Skin of body (tissue), 2 donors: ENCODE data around the gene ATP1A2. TPM values are rescaled to one million over a fixed set of nuclear protein-coding genes. Genes with fewer than 3 reads are reported as not detected.
"Not testable (repeated sequence)": the region's sequence is repeated elsewhere in the genome, so short reads cannot be mapped to it uniquely, and the experiment has no call there.

Source experiments
- DNase-seq: peaks from one replicate; lab custom pipeline; 2025; lab: John Stamatoyannopoulos, UW
- total RNA-seq: library from RNA; depleted of rRNA; stranded (reverse); fragments of >200 nt; gene quantifications from one replicate; pipeline ENCODE4 v1.2.3, GENCODE V29; 2014

The ATP1A2 gene
- total RNA-seq, 1 donor from 2014 or later: 20.7 TPM

- DNase-seq: no peak
Measured at GRCh38 chr1:160123726-160124125, 8.2 kb downstream of the ATP1A2 start.

DNA sequence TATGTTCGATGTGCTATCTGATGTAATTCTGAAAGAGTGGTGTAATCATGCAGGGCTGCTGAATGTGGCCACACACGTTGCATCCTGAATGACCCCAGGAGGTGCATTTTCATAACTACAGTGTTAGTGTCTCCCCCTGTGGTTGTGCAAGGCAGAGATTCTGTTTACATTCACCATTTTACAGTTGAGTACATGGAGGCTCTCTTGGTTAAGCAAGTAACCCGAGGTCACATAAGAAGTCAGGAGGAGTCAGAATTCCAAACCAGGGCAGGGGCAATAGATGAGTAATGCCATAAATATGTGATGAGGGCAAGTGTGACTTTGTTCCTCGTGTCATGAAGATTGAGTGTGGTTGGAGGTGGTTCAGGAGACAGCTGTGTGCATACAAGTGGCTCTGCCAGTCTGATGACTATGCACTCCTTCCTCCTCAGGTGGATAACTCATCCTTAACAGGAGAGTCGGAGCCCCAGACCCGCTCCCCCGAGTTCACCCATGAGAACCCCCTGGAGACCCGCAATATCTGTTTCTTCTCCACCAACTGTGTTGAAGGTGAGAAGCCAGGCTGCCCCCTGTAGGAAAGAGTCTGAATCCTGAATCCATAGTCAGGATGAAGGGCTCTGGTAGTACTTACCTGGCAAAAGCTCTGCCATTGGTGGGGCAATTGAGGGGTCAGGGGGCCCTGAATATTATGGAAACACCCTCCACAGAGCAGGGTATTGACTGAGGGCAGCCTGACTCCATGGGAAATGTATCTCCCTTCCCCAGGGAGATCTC, 9.3 kb downstream of the ATP1A2 start:
- no peak for DNase-seq

DNA sequence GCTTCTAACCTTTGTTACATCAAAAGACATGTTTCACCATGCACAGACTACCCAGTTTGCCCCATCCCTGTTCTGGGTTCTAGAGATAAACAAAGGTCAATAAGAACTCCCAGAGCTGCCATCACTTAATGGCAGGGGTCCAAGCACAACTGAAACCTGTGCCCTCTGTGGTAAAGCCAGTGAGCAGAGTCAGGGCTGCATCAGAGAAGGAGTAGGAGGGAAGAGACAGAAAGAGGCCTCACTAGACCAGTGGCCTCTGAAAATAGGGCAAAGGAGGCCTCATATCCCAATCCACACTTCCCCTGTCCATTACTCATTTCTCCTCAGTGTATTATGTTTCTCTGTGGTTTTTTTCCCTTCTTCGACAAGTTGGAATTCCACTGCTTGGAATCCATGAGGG, 10.2 kb downstream of the ATP1A2 start:
- DNase-seq: no peak

GRCh38 chr1:160126342-160126741, 10.8 kb downstream of the ATP1A2 start:
- DNase-seq: not testable (repeated sequence)

DNA sequence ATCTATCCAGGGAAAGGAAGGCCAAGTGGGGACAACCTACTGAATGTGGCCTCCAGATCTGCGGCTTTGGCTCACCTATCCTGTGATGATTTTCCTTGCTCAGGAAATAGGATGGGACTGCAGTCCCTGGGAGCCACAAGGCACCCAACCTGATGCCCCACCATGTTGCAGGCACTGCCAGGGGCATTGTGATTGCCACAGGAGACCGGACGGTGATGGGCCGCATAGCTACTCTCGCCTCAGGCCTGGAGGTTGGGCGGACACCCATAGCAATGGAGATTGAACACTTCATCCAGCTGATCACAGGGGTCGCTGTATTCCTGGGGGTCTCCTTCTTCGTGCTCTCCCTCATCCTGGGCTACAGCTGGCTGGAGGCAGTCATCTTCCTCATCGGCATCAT, 11.8 kb downstream of the ATP1A2 start:
- DNase-seq: no peak

GRCh38 chr1:160127865-160128523, 12.4 kb downstream of the ATP1A2 start:
- no peak for DNase-seq

GRCh38 chr1:160128636-160129035, 13.1 kb downstream of the ATP1A2 start:
- no peak for DNase-seq

GRCh38 chr1:160129046-160129445, 13.5 kb downstream of the ATP1A2 start:
- no peak for DNase-seq

DNA sequence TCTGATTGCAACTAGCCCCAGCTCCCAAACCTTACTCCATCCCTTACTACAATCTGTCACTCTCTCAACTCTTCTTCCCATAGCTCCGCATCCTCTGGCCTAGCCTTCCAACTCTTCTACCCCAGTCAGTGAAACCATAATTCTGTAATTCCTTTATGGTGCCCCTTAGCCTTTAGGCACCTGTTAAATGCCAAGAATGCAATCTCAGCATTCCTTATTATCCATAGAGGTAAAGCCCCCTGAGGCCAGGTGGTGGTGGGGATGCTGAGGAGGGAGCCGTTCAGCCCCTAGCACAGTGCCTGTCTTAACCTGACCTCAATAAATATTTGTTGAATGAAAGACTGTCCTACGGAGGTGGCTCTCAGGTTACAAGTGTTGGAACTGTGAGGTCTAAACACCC, 14.0 kb downstream of the ATP1A2 start:
- DNase-seq: no peak

DNA sequence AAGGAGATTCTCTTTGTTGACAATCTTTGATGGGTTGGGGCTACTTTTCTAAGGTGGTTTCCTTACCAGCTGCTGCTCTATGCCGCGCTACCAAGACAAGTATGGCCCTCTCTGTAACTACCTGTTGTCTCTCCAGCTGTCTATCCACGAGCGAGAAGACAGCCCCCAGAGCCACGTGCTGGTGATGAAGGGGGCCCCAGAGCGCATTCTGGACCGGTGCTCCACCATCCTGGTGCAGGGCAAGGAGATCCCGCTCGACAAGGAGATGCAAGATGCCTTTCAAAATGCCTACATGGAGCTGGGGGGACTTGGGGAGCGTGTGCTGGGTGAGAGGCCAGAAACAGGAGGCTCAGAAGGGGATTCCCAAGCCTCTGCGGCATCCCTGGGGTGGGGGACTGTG, 14.4 kb downstream of the ATP1A2 start:
- no peak for DNase-seq

DNA sequence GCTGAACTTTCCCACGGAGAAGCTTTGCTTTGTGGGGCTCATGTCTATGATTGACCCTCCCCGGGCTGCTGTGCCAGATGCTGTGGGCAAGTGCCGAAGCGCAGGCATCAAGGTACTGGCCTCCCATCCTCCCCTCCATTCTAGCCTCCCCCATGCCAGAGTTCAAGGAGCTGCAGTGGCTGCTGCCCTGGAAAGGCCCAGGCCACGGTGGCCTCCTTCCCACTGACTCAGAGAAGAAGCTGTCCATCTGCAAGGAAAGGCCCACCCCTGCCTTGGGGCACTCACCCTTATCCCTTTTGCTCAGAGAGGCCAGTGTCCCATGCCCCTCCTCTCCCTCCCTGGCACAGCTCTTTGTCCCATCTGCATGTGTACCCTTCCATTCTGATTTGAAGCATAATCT, 14.9 kb downstream of the ATP1A2 start:
- no peak for DNase-seq

DNA sequence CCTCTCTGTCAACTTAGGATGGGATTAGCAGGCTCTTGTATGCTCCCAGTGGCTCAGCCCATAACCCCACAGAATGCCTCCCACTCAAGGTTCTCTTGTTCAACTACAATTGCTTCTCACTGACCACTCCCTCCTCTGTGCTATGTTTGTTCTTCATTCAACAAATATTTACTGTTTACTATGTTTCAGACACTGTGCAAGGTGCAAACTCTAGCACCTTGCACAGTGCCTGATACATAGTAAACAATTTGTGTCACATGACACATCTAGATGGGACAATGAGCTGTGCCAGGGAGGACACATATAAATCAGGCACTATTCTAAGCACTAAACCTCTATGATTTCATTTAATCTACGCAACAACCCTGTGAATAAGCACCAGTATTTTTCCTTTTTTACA, 15.4 kb downstream of the ATP1A2 start:
- DNase-seq: no peak

DNA sequence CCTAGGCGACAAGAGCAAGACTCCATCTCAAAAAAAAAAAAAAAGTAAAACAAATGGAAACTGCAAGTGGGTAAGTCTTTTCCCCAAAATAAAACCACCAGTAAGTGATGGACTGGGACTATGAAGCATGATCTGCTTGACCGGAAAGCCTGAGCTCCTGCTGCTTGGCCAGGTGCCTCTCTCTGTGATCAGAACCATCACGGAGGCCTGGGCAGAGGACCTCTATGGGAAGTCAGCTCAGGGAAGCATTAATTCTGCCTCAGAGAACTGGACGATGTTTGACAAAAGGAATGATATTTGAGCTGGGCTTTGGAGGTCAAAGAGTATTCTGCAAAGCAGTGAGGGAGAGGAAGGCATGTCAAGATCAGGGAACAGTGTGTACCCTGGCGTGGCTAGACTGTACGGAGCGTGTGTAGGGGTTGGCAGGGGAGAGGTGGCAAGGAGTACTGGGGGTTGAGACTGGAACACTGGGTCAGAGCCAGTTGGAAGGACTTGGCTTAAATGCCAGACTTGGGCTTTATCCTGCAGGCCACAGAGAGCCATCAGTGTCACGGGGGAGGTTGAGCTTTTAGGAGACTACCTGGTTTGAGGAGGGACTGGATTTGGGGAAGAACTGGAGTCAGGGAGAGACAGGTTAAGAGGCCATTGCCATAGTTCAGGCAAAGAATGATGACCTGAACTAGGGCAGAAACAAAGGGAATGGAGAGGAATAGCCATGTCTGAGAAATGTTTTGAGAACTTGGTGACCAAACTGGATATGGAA, 16.4 kb downstream of the ATP1A2 start:
- no peak for DNase-seq

DNA sequence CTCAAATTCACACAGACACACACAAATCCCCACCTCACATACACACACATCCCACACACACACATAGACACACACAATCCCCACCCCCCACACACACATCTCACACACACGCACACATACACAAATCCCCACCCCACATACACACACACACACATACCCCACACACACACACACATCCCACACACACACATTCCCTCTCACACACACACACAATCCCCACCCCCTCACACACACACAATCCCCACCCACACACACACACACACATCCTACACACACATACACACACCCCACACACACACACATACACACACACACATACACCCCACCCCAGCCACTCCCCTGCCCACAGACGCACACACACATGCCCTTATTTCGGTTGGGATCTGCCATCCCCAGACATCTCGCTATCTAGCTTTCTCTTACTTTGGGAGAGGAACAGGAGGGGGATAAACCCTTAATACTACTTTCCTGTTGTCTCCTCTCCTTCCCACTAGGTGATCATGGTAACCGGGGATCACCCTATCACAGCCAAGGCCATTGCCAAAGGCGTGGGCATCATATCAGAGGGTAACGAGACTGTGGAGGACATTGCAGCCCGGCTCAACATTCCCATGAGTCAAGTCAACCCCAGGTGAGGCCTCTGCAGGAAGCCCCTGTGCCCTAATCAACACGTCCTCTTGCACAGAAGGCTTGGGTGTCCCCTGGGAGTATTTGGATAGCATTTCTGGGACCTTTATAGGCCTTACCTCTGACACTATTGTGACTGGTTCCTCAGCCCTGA, 18.6 kb downstream of the ATP1A2 start:
- no peak for DNase-seq

- no peak for DNase-seq
Measured at GRCh38 chr1:160134791-160135572, 19.4 kb downstream of the ATP1A2 start.

GRCh38 chr1:160136121-160136925, 20.8 kb downstream of the ATP1A2 start:
- DNase-seq: no peak

DNA sequence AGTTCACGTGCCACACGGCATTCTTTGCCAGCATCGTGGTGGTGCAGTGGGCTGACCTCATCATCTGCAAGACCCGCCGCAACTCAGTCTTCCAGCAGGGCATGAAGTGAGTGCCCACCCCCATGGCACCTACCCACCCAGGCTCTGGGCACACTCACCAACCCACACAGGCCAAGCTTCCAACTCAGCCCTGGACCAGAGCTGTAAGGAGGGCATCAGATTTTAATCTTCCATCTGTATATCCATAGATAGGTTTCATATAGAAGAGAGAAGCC, 21.3 kb downstream of the ATP1A2 start:
- DNase-seq: no peak

DNA sequence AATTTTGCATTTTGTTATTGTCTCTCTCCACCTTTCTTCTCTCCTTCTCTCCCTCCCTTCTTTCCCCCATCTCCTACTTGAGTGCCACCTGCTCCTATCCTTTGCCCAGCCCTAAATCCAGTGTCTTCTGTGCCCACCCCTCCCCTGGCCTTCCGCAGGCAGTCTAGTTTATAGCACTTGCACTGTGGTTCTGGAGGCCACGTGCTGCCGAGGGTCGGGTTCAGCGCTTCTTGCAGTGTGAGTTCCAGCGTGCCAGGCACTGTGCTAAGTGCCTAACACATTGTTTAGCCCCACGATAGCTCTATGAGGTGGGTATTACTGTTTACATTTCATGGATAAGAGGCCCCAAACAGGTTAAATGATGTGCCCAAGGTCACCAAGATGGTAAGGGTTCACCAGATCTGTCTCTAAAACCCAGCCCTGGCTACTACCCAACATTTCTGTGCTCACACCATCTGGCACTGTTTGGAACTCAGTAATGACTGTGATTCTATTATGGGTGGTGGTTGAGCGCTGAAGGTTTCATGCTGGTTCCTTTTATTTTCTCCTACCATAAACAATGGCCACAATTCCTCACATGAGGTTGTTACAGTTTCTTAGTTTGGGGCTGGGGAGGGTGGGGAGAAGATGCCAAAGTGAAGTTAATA, 21.8 kb downstream of the ATP1A2 start:
- no peak for DNase-seq

DNA sequence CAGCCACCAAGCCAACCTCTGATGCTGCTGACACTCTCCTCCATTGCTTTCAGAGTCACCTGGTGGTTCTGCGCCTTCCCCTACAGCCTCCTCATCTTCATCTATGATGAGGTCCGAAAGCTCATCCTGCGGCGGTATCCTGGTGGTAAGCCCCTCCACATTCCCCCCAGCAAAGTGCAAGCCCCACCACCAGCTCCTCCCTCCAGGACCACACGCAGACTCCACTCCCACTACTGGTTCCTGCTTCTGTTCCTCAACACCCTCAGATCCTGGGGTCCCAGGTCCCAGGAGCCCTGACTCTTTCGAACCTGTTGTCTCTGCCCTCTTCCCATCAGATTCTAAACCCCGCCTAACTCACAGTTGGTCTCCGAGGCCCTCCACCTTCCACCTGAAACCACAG, 24.3 kb downstream of the ATP1A2 start:
- no peak for DNase-seq

GRCh38 chr1:160143695-160144094, 28.1 kb downstream of the ATP1A2 start:
- DNase-seq: no peak
